Muscle of back (tissue), 13 donors: ENCODE data around the gene MAP3K1. TPM values are rescaled to one million over a fixed set of nuclear protein-coding genes. Genes with fewer than 3 reads are reported as not detected.
A peak's percentile ranks its signal among the peaks of the same experiment; 100 is the strongest.
"Not testable (repeated sequence)": the region's sequence is repeated elsewhere in the genome, so short reads cannot be mapped to it uniquely, and the experiment has no call there.

Source experiments
- DNase-seq, 3 donors: peaks; one replicate each; pipeline versions ENCODE4 v3.0.0 to v3.0.0-alpha.2; 2013
- long read RNA-seq, 9 donors: transcript quantifications; one replicate each; lab custom pipeline, GENCODE V29; 2026
- polyA plus RNA-seq, 10 donors: library from polyadenylated mRNA; unstranded; fragments of 120-200 nt; gene quantifications; one replicate each; pipeline ENCODE4 v1.2.1, GENCODE V29; 2013; ENCODE audit not compliant: insufficient read length in 10 of 10

MAP3K1 gene
- 10 to 100 TPM; 13.0 to 22.4 (median 17.3) TPM for polyA plus RNA-seq
- long read RNA-seq, donor 1: 0 reads
- long read RNA-seq, donor 2: 0 reads
- long read RNA-seq, donor 3: 0 reads
- long read RNA-seq, donor 4, partial matches to known transcripts: 0 of 1 reads
- long read RNA-seq, donor 4, other reads (novel, unspliced or antisense): 0 of 1 reads
- long read RNA-seq, donor 5: 0 reads
- long read RNA-seq, donor 6: 0 reads
- long read RNA-seq, donor 7: 0 reads
- long read RNA-seq, donor 8, full-length matches to known transcripts: 1 of 1 reads
- long read RNA-seq, donor 8, partial matches to known transcripts: 0 of 1 reads
- long read RNA-seq, donor 8, other reads (novel, unspliced or antisense): 0 of 1 reads
- long read RNA-seq, donor 9: 0 reads

DNA sequence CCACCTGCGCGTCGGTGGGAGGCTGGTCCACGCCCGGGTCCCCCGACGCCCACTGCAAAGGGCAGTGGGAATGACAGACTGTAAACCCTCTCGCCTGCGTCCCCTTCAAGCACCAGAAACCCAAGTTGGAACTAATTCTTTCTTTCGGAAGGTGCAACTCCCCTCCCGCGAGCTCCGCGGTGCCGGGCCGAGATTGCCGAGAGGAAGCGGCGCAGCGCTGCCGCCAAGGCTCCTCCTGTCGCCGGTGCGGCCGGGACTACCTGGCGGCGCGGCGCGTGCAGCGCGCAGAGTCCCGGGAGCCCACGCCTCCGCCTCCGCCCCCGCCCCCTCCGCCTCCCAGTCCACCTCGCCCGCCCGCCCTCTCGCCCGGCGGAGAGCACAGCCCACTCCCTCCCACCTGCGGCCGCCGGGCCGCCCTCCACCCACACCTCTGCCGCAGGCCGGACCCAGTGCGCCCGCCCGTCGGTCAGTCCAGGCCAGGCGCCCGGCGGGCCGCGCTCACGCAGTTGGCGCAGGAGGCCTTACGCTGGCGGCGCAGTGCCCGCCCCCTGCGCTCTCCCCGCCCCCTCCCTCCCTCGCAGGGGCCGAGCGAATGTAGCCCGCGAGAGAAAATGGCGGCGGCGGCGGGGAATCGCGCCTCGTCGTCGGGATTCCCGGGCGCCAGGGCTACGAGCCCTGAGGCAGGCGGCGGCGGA lies at the start of gene MAP3K1:
Gene MAP3K1, plus strand, starts transcription at position 587 of the 695 bp plus-strand sequence. Its CDS starts 25 bp downstream, at position 612.
- peak; percentile 76 to 94 (median 87) for DNase-seq

DNA sequence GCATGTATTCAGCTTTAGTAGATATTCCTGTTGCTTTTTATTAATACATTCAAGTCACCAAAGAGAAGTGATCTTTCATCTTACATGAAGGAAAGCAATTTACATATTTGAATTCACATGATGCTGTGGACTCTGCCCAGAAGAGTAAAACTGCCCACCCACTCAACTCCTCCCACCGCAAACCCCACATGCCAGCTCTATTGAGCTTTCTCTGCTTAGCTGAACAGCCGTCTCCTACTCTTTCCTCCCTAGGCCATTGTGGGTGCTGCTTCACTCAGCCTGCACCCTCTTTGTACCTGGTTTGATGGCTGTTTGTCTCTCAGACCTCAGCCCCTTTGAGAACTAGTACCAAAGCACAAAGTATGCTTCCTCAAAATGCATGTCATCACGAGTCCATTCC lies 48.4 kb upstream of the MAP3K1 start:
- no peak for DNase-seq

DNA sequence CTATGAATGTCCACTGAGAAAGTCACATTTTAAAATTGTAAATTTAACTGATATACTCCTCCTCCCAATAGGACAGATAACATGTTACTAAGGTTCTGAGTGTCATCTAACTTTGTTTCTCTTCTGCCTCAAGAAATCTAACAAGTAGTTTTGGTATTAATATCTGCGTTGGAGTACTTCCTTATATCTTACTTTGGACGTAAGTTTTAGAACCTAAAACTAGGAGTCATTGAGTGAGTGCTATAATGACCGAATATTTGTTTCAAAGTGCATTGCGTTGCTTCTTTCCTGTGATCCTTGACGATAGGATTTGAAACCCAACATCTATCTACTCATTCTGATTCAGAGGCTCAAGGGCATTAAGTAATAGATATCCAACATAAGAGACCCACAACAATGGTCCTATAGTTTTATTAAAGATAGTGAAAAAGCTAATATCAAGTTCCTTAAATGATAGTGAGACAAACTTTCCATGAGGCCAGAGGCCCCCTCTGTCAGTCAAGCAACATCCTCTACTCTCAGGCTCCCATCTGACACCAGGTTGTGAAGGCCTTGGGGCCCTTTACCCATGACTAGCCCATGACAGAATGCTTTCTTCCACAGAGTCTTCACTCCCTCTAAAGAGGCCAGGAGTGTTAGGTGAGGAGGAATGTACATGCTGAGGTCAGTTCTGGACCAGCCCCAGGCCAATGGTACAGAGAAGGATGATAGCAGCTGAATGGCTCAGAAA lies 45.3 kb upstream of the MAP3K1 start:
- no peak for DNase-seq

GRCh38 chr5:56772767-56773166 lies 42.6 kb upstream of the MAP3K1 start:
- DNase-seq: no peak

DNA sequence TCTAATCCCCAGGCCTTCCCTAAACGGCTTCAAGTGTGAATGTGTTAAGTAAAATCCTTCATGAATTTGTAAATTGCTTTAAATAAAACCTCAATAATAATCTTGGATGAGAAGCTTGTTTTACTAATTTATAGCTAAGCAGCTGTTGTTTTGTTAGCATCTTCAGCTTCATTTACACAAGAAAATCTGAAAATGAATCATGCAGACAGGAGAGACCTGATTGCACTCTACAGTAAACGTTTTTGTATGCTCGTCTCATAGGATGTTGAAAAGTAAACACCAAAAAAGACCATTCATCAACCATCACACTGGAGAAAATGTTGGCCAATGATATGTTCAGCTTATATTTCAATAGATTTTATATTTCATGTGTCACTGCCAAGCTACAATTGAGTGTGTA lies 40.4 kb upstream of the MAP3K1 start:
- no peak for DNase-seq

- not testable (repeated sequence) for DNase-seq
Observed at GRCh38 chr5:56776212-56776846, 39.0 kb upstream of the MAP3K1 start.

DNA sequence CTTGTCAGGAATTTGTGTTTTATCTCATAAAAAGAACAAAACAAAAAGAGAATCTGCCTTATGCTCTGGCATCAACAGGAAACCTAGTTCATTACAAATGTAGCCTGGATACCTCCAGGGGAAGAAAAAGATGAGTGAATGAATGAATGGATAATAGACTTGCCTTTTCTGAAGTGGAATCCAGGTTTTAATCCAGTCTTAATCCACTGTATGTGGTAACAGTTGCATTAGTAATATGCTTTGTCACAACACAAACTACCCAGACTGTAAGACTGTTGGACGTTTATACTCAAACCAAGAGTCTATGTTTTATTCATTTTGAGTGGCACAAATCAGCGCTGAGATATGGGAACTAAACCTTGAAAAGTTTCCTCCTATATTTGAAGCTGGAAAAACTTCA lies 32.1 kb upstream of the MAP3K1 start:
- DNase-seq: no peak

- no peak for DNase-seq
Observed at GRCh38 chr5:56786346-56786745, 29.0 kb upstream of the MAP3K1 start.

DNA sequence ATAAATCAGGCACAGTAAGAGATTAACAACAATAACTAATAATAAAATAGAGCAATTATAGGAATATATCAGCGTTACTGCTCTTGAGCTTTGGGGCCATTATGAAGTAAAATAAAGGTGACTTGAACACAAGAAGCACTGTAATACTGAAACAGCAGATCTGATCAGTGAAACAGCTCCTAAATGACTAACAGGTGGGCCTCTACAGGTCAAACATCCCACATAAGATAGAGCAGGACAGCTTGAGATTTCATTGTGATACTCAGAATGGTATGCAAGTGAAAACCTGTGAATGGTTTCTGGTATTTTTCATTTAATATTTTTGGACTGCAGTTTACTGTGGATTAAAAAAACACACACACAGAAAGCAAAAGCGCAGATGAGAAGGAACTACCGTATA lies 24.0 kb upstream of the MAP3K1 start:
- DNase-seq: no peak

- DNase-seq: no peak
Observed at GRCh38 chr5:56798521-56798920, 16.8 kb upstream of the MAP3K1 start.

GRCh38 chr5:56800186-56800585 lies 15.2 kb upstream of the MAP3K1 start:
- DNase-seq: peak in 1 of 3 donors; percentile 66

GRCh38 chr5:56801256-56801655 lies 14.1 kb upstream of the MAP3K1 start:
- no peak for DNase-seq

- peak in 1 of 3 donors; percentile 43 for DNase-seq
Observed at GRCh38 chr5:56802205-56802604, 13.1 kb upstream of the MAP3K1 start.

GRCh38 chr5:56803025-56803424 lies 12.3 kb upstream of the MAP3K1 start:
- DNase-seq: peak in 1 of 3 donors; percentile 37

GRCh38 chr5:56803894-56804293 lies 11.5 kb upstream of the MAP3K1 start:
- no peak for DNase-seq

DNA sequence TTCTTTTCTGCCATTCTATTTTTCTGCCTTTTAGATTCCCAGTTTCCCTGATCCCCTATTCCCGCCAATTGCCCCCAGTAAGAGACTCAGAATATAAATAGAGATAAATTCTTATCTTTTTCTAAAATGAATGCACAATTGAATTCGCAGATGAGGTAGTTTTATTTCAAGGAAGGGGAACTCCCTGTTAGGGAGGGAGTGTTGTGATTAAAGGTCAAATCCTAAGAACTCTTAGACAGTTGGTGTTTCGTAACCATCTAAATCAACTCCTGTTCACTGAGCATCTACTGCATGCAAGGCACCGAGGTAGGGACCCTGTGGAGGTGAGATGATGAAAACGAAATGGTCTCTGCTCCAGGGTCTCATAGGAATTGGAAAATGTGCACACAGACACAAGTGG lies 7.7 kb upstream of the MAP3K1 start:
- no peak for DNase-seq

GRCh38 chr5:56808211-56808610 lies 7.1 kb upstream of the MAP3K1 start:
- DNase-seq: no peak

GRCh38 chr5:56810826-56811225 lies 4.5 kb upstream of the MAP3K1 start:
- DNase-seq: no peak

- no peak for DNase-seq
Observed at GRCh38 chr5:56812110-56812509, 3.2 kb upstream of the MAP3K1 start.

- DNase-seq: no peak
Observed at GRCh38 chr5:56813302-56813701, 2.0 kb upstream of the MAP3K1 start.

DNA sequence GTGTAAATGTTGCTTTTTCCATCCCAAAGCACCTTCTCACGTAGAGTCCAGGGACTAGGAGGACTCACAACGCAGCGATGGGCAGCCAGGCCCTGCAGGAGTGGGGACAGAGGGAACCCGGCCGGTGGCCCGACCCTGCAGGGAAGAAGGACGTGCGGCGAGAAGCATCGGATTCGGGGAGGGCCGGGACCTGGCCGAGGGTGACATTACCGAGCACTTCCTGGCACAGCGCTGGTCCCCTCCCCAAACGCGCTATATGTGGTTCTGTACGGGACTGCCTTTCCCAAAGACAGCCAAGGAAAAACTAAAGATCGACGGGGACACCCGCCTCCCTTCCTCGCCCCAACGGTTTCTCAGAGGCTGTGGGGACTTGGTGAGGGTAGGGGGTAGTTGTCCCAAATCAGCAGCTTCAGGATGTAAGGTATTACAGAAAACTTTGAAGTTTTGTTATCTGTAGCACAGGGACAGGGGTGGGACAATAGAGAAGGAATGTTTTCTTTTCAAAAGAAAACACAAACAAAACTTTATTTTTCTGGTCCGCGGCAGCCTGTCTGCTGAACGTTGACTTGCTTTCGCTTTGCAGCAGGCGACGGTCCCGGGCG lies 887 bp upstream of the MAP3K1 start:
- peak in 2 of 3 donors; percentile 45 to 78 for DNase-seq
